Activated T-helper 9 cell treated with anti-CD3 and anti-CD28 coated beads, Interleukin-2, amount 50 U/mL, for 16 hours (primary cell): ENCODE results near the gene RTN4R.
A peak's percentile ranks its signal among the peaks of the same experiment; 100 is the strongest.
"Not testable (repeated sequence)": the region's sequence is repeated elsewhere in the genome, so short reads cannot be mapped to it uniquely, and the experiment has no call there.

ENCODE experiments used
- DNase-seq: peaks from one replicate; pipeline ENCODE4 v3.0.0-alpha.2; 2020; ENCODE audit warnings: low read depth

RTN4R gene

DNA sequence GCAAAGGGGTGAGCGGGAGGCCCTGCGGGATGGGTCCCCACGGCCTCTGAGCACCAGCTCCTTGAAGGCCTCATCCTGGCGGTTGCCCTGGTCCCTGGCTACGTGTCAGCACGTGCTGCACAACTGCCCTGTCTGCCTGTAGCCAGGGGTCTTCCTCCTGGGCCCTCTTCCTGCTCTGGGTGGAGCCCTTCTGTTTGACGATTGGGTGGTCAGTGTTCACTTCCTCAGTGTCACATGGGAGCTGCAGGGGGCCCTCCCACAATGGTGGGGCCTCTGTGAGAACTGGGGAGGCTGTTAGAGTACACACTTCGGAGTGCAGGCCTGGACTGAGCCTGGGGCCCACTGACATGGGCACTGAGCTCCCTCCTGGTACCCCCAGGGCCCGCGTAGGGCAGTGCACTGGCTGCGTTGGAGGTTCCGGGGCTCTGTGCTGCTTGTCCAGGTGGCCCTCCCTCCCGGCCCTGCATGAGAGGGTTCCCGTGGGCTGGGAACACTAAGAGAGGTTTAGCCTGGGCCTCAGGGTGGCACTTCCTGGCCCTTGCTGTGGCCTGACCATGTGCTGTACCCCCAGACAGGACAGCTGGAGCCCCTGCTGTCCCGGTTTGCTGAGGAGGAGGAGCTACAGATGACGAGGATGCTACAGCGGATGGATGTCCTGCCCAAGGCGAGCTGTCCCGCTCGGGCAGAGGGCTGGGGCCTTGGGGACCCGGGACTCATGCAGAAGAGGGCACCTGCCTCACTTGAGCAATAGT lies 38.0 kb upstream of the RTN4R start:
- DNase-seq = no peak

DNA sequence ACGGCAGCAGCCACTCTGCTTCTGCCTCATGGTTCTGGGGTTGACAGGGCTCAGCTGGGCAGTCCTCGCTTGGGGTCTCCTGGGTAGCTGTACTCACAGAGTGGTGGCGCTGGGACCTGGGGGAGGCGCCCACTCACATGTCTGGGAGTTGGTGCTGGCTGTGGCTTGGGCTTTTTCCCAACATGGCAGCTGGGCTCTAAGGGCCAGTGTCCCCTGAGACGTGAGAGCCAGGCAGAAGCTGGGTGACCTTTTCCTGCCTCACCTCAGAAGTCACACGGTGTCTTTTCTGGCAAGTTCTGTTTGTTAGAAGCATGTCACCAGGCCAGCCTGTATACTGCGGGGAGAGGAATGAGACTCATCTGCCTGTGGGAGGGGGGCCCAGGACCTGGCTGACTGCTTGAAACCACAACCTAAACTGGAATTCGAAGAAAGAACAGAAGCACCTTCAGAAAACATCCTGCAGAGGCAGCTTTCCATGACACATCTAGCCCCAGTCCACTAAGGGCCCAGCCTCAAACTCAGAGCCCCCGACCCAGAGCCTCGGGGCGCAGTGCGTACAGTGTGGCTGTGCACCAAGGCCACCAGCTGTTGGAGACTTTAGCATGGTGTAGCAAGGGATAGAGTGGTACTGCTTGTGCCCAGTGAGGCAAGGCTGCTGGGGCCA lies 37.2 kb upstream of the RTN4R start:
- DNase-seq = not testable (repeated sequence)

DNA sequence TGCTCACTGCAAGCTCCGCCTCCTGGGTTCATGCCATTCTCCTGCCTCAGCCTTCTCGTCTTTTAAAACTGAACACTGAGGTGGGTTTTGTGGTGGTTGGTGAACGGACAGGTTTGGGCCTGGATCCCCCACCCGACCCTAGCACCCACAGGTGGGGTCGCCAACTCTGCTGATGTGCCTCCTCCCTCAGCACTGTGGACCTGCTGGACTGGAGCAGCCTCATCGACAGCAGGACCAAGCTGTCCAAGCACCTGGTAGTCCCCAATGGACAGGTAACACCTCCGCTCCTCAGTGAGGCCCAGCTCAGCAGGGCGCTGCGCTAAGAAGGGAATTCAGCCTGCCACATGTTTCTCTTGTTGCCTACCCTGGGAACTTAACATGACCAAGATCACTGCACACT lies 36.5 kb upstream of the RTN4R start:
- DNase-seq = no peak

DNA sequence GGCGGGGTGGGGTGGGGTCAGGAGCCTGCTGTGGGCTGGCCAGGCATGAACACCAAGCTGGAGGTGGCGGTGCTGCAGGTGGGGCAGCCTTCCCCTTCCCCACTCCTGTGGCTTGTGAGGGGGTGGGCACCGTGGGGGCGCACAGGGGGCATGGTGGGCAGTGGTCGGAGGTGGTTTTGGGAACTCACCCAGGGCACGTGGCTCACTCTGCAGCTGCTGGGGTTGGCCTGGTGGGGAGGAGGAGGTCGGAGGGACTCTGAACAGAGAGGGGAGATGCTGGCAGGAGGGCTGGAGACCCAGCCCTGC lies 35.1 kb upstream of the RTN4R start:
- DNase-seq = not testable (repeated sequence)

DNA sequence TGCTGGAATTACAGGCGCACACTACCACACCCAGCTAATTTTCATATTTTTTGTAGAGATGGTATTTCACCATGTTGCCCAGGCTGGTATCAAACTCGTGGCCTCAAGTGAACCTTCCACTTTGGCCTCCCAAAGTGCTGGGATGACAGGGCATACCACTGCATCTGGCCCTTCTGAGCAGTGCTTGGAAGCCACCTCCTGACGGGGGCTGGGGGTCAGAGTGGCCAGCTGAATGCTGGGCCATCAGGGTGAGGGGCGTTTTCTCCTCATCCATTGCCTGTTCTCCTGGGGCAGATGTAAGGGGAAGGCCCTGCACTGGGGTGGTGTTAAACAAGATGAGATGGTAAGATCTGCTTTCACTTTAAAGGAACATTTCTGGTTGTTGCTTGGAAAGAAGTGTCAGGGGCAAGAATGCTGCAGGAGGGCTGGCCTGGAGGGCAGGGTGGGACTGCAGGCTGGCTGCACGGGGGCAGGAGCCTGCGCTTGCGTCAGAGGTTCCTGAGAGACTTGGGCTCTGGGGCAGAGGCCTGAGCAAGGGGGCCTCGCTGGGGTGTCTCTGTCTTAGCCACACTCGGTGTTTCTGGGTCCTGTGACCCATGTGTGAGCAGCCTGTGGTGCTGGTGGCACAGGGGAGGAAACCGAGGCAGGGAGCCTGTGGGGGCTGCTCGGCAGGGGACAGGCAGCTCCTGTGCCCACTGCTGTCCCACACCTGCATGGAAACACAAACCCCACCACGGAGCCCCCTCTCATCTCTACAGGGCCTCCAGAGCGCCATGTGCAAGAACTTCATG lies 34.5 kb upstream of the RTN4R start:
- no peak for DNase-seq

DNA sequence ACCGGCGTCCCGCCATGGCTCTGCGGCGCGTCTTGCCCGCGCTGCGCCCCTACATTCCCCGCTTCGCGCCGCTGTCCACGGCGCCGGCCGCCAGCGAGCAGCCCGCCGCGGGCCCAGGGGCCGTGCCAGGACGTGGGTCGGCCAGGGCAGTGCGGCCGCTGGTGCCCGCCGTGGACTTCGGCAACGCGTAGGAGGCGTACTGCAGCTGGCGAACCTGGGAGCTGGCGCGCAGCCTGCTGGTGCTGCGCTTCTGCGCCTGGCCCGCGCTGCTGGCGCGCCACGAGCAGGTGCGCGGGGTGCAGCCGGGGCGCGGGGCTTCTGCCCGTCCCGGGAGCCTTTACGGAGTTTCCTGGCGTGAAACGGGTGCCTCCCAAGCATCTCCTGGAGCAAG lies 31.6 kb upstream of the RTN4R start:
- no peak for DNase-seq

DNA sequence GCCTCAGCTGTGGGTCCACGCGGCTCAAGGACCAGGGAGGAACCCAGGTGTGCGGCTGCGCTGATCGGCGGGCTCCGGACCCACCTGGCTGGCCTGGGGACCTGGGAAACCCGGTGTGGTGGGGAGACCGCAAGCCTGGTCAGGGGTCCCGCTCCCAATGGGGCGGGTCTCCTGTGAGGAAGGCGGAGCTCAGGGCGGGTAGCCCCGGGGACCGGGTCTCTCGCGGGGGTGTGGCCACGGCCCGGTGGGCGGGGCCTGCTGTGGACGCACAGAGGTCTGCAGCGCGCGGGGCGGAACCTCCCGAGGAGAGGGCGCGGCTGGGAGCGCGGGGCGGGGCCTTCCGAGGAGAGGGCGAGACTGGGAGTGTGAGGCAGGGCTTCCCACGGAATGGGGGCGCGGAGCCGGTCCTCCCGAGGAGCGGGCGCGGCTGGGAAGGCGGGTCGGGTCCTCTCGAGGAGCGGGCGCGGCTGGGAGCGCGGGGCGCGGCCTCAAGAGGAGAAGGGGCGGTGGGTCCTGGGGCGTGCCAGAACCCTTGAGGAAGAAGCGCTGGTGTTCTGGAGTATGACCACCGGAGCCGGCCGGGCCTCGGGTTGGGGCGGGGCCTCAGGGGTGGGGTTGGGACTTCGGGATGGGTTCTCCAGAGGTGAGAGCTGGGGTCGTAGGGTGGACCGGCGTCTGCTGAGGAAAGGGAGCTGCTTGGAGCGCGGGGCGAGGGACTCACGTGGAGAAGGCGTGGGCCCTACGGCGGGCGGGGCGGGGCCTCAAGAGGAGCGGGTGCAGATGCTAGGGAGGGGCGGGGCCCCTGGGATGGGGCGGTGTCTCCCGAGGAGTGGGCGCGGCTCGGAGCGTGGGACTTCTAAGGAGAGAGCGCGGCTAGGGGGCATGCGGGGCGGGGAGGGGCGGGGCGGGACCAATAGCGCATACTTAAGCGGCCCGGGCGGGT lies 31.0 kb upstream of the RTN4R start:
- DNase-seq = peak; percentile 91

DNA sequence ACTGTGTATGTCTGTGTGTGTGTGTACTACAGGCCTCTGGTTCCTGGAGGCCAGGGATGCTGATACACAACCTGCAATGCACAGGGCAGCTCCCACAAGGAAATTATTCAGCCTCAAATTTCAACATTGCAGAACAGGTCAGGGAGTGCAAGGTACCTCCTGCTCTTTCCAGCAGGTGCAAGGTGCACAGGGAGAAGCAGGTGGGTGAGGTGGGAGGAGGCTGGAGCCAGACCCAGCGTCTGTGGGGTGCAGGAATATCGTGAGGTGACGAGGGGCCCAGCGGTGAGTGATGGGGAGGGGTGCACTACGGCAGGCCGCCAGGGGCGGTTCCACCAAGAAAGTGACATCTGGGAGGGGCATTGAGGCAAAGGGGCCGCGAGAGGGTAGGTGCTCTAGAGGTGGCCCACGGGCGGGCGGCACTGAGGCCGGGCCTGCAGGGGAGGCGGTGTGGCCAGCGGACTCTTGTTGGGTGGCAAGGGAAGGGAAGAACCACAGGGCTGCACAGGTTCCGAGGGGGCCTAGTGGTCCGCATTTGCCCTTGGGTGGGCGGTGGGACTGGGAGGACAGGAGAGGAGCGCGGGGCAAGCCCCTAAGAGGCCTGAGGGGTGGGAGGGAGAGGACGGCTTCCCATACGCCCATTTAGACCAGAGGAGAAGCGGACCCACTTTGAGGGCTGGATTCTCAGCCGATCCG lies 30.1 kb upstream of the RTN4R start:
- DNase-seq = no peak

DNA sequence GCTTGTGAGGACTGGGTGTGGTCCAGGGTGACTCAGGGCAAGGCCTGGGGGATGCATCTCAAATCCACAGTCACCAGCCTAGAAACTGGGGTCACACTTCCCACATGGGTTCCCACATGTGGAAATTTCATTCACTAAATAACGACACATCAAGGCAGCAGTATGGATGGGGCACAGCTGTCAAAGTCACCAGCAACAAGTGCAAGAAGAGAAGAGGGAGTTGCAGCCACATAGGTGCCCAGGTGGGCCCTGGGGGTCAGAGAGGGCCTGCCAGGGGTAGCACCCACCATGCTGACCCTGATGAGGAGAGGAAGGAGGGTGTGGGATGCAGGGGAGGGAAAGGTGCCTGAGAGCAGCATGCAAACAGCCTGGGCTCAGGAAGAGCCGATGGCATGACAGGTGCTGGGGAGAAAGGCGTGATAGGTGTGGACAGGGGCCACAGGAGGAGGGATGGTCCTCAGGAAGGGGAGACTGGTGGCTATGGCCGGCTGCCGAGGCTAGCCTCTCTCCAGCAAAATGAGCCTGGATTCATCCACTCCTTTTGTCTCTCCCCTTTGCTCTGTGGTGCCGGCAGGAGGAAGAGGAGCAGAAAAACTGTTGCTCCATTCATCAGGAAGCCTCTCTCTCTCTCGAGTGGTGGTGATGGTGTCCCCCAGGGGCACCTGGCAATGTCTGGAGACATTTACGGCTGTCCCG lies 29.4 kb upstream of the RTN4R start:
- no peak for DNase-seq

DNA sequence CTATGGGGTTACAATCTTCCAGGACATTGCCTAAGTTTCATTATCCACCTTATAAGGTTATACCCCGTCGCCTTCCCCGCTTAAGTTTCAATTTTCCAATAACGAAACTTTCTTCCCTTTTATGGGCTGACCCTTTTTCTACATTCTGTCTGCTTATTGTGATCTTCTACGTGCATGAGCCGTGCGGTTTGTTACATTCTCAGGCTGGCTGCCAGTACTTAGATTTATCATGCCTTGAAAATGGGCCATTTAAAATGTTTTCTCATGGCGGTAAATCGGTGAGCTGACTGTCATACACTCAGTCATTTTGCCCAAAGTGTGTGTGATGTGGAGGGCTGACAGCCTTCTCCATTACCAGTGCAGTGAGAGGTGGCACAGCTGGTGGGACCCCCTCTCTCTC lies 28.5 kb upstream of the RTN4R start:
- DNase-seq = no peak

DNA sequence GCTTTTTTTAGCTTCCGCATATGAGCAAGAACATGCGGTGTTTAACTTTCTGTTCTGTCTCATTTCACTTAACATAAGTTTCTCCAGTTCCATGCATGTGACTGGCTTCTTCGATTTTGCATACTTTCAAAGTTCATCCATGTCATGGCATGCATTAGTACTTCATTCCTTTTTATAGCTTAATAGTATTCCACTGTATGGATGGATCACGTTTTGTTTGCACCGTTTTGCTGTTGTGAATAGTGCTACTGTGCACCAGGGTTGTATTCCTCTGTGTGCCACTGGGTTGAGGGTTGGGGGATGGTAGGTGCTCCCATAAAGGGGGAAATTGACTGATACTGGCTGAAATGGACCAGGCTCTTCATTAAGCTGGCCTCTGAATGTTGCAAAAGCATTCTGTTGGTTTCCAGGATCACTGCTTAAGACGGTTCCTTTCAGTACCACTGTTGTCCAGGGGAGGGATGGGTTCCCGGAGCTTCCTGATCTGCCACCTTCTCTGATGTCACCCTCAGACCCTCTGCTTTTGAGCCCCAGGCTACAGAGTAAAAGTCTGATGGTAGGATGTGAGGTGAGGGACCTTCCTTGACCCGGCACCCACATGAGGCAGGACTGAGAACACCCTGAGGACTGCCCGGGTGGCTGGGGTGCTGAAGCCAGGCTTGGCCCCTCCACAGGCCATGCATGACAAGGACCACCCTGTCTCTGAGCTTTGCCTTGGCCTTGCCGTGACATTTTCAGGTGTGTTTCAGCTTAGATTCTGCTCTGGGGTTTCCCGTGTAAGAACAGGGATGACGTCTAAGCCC lies 27.3 kb upstream of the RTN4R start:
- DNase-seq = no peak

DNA sequence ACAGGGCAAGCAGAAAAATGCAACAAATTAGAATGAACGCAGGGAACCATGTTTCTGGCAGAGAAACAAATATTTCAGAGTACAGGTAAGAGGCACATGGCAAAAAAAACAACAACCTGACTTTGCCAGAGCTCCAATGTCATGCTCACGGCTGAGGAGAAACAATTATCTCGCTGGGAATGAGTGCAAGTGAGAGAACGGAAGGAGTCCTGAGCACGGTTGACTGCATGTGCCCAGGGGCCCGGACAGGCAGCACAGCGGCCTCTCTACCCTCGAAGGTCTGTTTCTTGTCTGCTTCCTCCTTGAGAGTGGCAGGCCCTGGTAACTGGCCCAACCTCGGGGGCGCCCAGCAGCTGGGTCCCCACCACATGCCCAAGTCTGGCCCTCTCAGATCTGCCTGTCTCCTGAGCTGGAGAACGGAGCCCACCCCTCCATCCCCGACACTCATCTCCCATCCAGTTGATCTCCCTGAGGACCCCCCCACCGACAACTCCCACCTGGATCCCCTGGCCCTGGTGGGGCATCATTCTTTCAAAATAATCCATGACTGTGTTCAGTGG lies 24.6 kb upstream of the RTN4R start:
- no peak for DNase-seq

DNA sequence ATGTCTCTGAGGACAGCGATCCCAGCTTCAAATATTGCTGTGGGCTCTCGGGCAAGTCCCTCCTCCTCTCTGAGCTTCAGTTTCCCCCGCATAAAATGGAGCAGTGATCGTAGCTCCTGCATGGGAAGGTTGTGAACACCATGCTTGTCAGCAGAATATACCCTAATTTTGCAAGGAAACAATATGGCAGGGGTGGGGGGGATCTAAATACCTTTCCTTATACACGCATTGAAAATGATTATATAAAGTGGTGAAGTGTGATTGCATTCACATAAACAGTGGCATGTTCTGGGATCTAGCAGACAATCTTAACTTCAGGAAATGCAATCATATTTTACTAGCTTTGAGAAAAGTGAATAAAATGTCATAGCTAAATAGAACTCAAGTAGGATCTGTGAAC lies 24.0 kb upstream of the RTN4R start:
- no peak for DNase-seq

DNA sequence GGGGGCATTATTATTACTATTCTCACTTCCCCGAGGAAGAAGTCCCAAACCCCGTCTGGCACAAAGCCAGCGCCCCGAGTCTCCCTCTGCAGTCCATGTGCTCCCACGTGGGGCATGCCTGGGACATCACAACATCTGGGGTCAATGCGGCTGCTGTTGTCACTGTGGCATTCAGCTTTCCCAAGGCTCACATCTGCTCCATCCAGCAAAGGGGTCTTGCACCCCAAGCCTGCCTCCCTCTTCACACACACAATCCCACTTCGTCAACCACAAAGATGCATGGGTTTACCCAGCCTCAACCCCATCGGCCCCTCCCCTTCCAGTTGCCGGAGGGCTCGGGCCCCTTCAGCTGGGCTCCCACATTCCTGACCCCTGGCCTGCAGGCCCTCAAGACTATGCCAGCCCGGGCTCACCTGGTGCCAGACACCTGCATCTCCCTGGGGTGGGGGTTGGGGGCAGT lies 23.5 kb upstream of the RTN4R start:
- DNase-seq = no peak

DNA sequence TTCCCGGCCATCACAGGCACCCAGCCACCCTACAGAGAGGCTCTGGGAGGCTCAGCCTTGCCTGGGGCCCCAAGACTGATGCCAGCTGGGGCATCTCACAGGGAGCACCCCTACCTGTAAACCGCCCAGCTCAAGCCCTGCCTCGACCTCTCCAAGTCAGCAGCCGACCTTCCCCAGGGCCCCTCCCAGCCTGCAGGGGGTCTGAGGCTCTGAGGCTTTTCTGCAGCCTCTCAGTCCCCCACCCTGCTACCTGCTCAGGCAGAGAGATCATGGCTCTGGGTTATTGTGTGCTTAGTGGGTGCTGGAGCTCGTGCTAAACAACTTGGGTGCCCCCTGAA lies 23.1 kb upstream of the RTN4R start:
- no peak for DNase-seq

DNA sequence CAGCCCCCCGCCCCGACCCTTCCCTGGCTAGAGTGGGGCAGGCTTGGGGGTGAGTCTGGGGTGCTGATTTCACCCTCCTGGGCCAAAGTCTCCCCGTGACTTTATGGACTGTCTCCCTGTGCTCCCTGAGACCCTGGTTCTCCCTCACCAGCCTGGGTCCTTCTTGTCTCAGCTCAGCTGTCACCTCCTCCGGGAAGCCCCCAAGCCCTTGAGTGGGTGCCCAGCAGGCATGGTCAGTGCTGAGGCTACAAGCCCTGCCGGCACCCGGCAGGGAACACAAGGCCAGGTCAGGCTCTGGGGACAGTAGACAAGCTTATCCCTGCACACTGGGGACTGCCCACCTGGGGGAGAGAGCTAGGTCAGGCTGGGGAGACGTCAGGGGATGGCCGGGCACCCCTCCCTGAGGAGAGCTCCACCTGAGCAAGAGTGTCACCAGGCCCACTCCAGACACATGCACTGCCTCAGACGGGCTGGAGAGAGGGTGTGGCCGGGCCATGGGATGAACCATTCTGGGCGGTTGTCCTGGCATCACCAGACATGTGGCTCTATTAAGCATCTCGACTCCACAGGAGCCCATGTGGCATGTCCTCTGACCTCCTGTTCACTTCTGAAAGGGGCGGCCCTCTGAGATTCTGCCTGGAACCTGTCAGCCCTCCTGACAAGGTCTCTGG lies 22.6 kb upstream of the RTN4R start:
- DNase-seq = no peak

DNA sequence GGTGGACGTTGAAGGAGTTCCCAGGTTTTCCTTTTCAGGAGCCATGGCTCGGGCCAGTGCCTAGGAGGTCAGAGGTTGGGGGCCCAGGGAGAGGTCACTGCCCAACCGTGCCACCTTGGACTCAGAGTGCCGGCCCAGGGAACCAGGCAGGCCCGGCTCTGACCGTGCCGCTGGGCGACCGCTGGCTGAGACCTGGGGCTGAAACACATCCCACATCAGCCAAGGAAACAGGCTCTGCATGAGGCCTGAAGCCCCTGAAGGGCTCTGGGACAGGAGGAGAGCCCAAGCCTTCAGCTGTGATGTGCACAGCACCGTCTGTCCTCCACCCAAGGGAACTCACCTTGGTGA lies 21.9 kb upstream of the RTN4R start:
- no peak for DNase-seq

DNA sequence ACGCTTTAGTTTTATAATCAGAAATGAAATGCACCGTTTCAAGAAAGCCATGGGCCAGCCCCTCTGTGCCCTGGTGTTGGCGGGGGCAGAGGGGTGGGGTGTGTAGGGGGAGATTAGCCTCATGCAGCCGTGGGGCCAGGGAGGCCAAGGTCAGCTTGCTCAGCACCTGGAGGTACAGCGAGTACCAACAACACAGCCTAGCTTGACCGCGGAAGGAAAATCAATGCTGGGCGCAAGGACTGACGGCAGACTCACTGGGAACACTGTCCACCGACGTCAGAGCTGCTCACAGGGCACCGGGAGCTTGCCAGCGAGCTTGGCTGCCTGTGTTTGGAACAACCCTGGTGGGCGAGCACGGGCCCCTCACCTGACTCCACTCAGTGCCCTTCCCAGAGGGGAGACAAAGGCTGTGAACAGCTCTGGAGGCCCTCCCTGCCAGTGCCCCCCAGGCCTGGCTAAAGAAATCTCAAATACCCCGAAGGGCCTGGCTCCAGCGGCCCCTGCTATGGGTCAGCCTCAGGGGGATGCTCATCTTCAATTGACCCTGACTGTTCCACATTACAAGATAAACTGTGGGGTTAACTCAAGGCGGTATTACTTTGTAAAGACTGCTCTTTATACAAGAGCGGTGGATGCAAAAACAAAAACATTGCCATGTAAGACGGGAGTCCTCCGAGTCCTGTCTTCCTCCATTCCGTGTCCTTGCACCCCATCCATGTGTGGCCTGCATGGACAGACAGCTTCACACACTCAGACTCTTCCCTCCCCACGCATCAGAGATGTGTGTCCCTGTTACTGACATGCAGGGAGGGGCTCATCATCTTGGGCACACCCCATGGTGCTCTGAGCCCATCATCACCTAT lies 21.3 kb upstream of the RTN4R start:
- not testable (repeated sequence) for DNase-seq
